Effector memory CD8-positive, alpha-beta T cell (primary cell): Measurements from ENCODE around the gene FBXO31.

Experiments used
- ATAC-seq: fragments of 150-1000 bp; cut with Tn5 transposase; replicated peaks from 2 replicates; pipeline ENCODE4 v1.10.0; 2021; ENCODE audit warnings: mild to moderate bottlenecking, moderate library complexity
- DNase-seq, 3 experiments: peaks; one replicate each; pipeline ENCODE4 v3.0.0; 2021
- H3K27ac Mint-ChIP-seq, 2 donors: one replicate each; pipeline ENCODE4 v1.8.0; 2022; ENCODE audit warnings: mild to moderate bottlenecking in 2 of 2, mixed read lengths in 2 of 2, moderate library complexity in 2 of 2
- H3K27me3 Mint-ChIP-seq, 2 donors: one replicate each; pipeline ENCODE4 v1.8.0; 2022; ENCODE audit warnings: mixed read lengths in 2 of 2
- H3K36me3 Mint-ChIP-seq: one replicate; pipeline ENCODE4 v1.8.0; 2022; ENCODE audit warnings: mild to moderate bottlenecking, moderate library complexity, mixed read lengths; ENCODE audit not compliant: insufficient read depth
- H3K4me1 Mint-ChIP-seq, 2 donors: one replicate each; pipeline ENCODE4 v1.8.0; 2022; ENCODE audit warnings: low read depth in 2 of 2, mixed read lengths in 2 of 2
- H3K4me3 Mint-ChIP-seq, 2 donors: one replicate each; pipeline ENCODE4 v1.8.0; 2022; ENCODE audit warnings: mild to moderate bottlenecking in 2 of 2, mixed read lengths in 2 of 2, moderate library complexity in 2 of 2
- H3K9me3 Mint-ChIP-seq, 2 donors: one replicate each; pipeline ENCODE4 v1.8.0; 2022; ENCODE audit warnings: mixed read lengths in 2 of 2
- total RNA-seq, 9 experiments: gene quantifications; one replicate each; lab custom pipeline; 2026; lab: John Stamatoyannopoulos, UW

The FBXO31 gene, protein sequence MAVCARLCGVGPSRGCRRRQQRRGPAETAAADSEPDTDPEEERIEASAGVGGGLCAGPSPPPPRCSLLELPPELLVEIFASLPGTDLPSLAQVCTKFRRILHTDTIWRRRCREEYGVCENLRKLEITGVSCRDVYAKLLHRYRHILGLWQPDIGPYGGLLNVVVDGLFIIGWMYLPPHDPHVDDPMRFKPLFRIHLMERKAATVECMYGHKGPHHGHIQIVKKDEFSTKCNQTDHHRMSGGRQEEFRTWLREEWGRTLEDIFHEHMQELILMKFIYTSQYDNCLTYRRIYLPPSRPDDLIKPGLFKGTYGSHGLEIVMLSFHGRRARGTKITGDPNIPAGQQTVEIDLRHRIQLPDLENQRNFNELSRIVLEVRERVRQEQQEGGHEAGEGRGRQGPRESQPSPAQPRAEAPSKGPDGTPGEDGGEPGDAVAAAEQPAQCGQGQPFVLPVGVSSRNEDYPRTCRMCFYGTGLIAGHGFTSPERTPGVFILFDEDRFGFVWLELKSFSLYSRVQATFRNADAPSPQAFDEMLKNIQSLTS
- total RNA-seq, result 45.7 to 80.3 (median 62.5) reads per million in 9 experiments

DNA sequence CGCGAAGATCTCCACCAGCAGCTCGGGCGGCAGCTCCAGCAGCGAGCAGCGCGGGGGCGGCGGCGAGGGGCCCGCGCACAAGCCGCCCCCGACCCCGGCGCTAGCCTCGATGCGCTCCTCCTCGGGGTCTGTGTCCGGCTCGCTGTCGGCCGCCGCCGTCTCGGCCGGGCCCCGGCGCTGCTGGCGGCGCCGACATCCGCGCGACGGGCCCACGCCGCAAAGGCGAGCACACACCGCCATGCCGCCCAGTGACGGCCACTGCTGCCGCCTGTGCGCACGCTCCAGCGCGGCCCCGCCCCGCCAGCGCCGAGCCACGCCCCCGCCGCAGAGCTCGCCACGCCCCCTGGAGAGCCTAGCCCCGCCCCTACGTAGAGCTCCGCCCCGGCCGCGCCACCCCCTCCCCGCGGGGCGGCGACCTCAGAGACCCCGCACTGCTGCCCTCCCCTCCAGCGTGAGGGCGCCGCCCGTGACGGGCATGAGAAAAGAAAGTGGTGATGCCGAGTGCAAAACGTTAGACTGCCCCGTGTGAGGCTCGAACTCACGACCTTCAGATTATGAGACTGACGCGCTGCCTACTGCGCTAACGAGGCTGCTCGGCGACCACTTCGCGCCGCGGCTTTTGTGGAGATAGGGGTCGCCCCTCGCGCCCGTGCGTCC is at the start of gene FBXO31:
Gene FBXO31 (minus strand): TSS at position 272 of the 657 bp plus-strand sequence. CDS start 32 bp downstream, at position 240.
- peaks cover 36% of the 10 kb centered on the region for H3K36me3 Mint-ChIP-seq
- peak within 1 kb of the TSS; percentile 92 to 95 for H3K4me3 Mint-ChIP-seq
- no peaks in the 10 kb centered on the region for H3K27me3 Mint-ChIP-seq
- H3K27ac Mint-ChIP-seq, result peak within 1 kb of the TSS; percentile 99 to 100
- ATAC-seq (peak; percentile 60), DNase-seq (peak; percentile 89 to 94 (median 94))
- peaks cover 0 to 1% of the 10 kb centered on the region in 2 donors for H3K9me3 Mint-ChIP-seq
- H3K4me1 Mint-ChIP-seq, result peaks cover 48 to 62% of the 10 kb centered on the region in 2 donors

DNA sequence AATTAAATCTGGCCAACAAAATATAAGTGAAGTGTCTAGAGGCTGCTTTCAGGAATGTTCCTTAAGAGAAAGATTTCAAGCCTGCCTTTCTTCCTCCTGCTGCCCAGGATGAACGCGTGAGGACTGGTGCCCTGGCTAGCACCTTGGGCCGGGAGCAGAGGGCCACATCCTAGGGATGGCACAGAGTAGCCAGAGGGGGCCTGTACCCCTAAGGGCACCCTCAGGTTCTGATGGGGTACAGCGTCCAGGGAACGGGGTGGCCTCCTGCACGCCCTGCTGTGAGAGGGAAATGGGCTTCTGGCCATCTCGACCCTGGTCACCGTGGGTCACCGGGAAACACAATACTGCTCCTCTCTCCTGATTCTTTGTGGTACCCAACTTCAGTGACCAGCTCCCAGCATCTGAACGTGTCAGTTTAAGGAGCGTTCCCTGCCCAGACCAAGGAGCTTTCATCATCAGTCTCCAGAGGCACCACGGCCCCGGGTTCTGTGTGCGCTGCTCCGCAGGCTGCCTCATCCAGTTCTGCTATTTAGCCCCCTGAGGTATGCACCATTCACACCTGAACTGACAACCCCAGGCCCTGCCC is 48.8 kb upstream of the FBXO31 start:
- peaks cover 12 to 13% of the 10 kb centered on the region in 2 donors for H3K4me1 Mint-ChIP-seq
- H3K9me3 Mint-ChIP-seq, result no peaks in the 10 kb centered on the region
- ATAC-seq (no peak), DNase-seq (no peak)
- H3K27me3 Mint-ChIP-seq, result no peaks in the 10 kb centered on the region
- peaks cover 7% of the 10 kb centered on the region for H3K36me3 Mint-ChIP-seq
- H3K4me3 Mint-ChIP-seq, result no peak overlapping the region
- H3K27ac Mint-ChIP-seq, result no peak overlapping the region

DNA sequence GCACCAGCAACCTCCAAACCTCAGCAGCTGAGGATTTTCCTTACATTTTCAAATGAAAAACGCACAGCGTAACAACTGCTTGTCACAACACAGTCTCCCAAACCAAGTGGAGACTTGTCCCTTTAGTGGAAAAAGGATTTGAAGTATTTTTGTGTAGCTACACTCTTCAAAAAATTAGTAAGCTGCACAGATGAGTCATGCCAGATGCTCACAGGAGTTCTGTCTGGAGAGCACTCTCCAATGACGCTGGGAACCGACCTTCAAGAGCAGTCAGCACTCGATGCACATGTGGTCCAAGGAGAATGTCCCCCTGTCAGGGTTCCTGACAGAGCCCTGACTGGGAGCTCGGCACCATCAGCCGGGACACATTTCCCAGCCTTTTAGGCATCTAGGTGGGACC is 48.4 kb upstream of the FBXO31 start:
- no peak for ATAC-seq
- peaks cover 7% of the 10 kb centered on the region for H3K36me3 Mint-ChIP-seq
- no peak overlapping the region for H3K27ac Mint-ChIP-seq
- no peak overlapping the region for H3K4me3 Mint-ChIP-seq
- no peaks in the 10 kb centered on the region for H3K27me3 Mint-ChIP-seq
- no peaks in the 10 kb centered on the region for H3K9me3 Mint-ChIP-seq
- no peak for DNase-seq
- H3K4me1 Mint-ChIP-seq, result peaks cover 12% of the 10 kb centered on the region in 2 donors

DNA sequence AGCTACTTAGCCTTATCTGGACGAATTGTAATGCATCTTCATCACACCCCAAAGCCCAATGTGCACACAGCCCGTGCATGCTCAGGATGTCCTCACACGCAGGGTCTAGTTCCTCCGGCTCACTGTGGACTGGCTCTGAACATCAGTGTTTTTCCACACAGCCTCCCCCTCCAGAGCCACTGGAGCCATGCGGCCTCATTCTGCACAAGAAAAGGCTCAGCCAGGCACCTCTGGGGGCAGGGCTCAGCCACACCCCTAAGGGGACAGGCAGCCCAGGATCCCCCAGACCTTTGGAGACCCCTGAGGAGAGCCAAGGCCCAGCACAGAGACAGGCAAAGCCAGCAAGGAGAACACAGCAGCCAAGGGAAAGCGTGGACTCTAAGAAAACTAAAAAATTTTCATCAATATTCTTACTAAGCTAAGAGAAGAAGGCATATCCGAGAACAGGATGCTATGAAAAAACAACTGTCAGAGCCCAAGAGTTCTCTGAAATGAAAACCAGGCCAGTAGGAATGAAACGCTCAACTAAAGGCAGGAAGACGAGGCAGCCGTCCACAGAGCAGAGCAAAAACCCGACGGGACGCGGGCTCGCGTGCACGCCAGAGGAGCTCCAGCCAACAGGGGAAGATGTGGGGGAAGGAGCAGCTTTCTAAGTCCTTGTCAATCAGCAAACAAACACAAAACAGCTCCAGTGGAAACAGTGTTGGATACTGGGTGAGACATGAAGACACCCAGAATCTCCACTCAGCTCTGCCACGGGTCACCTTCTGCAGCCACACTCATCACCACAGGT is 43.0 kb upstream of the FBXO31 start:
- H3K27me3 Mint-ChIP-seq, result no peaks in the 10 kb centered on the region
- ATAC-seq (no peak), DNase-seq (no peak)
- H3K4me1 Mint-ChIP-seq, result peaks cover 0 to 12% of the 10 kb centered on the region in 2 donors
- H3K36me3 Mint-ChIP-seq, result peaks cover 17% of the 10 kb centered on the region
- no peaks in the 10 kb centered on the region for H3K9me3 Mint-ChIP-seq
- no peak overlapping the region for H3K4me3 Mint-ChIP-seq
- peak overlapping the region in 1 of 2 donors; percentile 23 for H3K27ac Mint-ChIP-seq

DNA sequence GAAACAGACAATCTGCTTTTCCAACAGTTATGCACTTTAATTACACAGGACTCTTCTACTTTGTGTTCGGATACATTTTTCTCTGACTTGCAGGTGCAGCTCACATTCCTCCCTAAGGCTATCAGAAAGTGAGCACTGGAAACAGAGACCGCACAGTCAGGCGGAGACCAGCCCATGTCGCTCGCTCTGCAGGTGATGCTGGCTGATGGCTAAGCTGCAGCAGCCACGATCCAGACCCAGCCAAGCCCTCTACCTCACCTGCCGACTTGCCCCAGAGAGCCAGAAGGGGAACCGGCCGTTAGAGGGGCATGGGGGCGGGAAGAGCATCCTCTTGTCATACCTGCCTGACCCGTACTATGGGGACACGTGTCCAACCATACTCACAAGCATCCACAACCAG is 42.4 kb upstream of the FBXO31 start:
- Mint-ChIP-seq H3K9me3 (no peaks in the 10 kb centered on the region), H3K4me1 (peaks cover 0 to 12% of the 10 kb centered on the region in 2 donors), H3K27me3 (no peaks in the 10 kb centered on the region), H3K27ac (peak overlapping the region in 1 of 2 donors; percentile 23), H3K36me3 (peaks cover 17% of the 10 kb centered on the region), H3K4me3 (no peak overlapping the region)
- no peak for ATAC-seq
- DNase-seq, result no peak

DNA sequence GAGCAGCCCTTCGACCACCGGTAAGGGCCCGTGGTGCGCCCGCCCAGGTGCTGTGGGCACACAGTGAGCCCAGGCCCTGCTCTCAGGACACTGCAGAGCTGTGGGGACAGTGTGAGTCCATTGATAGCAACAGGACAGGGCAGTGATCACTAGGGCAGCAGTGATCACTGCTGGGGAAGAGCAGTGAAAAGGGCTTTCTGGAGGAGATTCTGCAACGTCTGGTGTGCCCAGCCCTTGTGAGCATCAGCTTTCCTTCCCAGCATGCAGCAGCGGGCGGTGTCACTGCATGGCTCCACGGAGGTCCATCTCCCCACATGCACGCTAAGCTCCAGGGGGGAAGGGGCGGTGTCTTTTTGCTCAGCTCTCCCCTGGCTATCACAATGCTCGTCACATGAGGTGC is 40.7 kb upstream of the FBXO31 start:
- ATAC-seq, result no peak
- no peak overlapping the region for H3K4me3 Mint-ChIP-seq
- H3K36me3 Mint-ChIP-seq, result peaks cover 22% of the 10 kb centered on the region
- H3K27ac Mint-ChIP-seq, result no peak overlapping the region
- H3K4me1 Mint-ChIP-seq, result peaks cover 0 to 11% of the 10 kb centered on the region in 2 donors
- H3K27me3 Mint-ChIP-seq, result no peaks in the 10 kb centered on the region
- no peaks in the 10 kb centered on the region for H3K9me3 Mint-ChIP-seq
- DNase-seq, result no peak

DNA sequence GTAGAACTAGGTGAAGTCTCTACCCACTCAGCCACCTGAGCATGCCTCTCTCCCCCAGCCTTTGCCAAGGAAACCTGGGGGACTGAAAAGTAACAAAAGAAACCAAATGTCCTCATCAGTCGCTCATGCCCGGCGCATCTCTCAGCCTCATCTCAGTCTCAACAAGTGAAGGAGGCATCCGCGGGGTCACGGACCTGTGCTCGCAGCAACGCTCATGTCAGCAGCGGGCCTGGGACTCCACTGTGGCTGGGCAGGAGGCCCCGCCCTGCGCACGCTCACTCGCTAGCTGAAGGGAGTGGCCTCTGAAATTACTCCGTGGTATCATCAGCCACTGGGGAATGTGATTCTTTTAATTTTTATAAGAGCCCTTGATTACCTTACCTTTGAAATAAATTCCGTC is 39.9 kb upstream of the FBXO31 start:
- H3K4me3 Mint-ChIP-seq, result no peak overlapping the region
- no peaks in the 10 kb centered on the region for H3K9me3 Mint-ChIP-seq
- no peak overlapping the region for H3K27ac Mint-ChIP-seq
- no peak for ATAC-seq
- no peaks in the 10 kb centered on the region for H3K27me3 Mint-ChIP-seq
- no peak for DNase-seq
- peaks cover 27% of the 10 kb centered on the region for H3K36me3 Mint-ChIP-seq
- peaks cover 0 to 9% of the 10 kb centered on the region in 2 donors for H3K4me1 Mint-ChIP-seq

DNA sequence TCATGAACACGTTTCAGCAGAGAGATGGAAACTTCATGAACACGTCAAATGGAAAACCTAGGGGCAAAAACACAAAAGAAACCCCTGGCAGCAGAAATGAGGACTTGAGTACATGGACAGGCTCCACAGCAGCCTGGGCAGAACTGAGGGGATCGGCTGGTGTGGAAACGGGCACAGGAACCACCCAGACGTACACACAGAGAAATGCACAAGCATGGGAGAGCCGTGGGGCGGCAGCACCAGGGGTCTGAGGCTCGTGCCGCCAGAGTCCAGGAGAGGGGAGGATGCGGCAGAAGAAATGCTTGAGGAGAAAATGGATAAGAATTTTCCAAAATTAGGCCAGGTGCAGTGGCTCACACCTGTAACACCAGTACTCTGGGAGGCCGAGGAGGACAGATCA is 38.5 kb upstream of the FBXO31 start:
- no peak for ATAC-seq
- Mint-ChIP-seq H3K27me3 (no peaks in the 10 kb centered on the region), H3K36me3 (peaks cover 24% of the 10 kb centered on the region), H3K4me3 (no peak overlapping the region), H3K4me1 (peaks cover 0 to 9% of the 10 kb centered on the region in 2 donors), H3K9me3 (no peaks in the 10 kb centered on the region), H3K27ac (peak overlapping the region in 1 of 2 donors; percentile 39)
- no peak for DNase-seq

DNA sequence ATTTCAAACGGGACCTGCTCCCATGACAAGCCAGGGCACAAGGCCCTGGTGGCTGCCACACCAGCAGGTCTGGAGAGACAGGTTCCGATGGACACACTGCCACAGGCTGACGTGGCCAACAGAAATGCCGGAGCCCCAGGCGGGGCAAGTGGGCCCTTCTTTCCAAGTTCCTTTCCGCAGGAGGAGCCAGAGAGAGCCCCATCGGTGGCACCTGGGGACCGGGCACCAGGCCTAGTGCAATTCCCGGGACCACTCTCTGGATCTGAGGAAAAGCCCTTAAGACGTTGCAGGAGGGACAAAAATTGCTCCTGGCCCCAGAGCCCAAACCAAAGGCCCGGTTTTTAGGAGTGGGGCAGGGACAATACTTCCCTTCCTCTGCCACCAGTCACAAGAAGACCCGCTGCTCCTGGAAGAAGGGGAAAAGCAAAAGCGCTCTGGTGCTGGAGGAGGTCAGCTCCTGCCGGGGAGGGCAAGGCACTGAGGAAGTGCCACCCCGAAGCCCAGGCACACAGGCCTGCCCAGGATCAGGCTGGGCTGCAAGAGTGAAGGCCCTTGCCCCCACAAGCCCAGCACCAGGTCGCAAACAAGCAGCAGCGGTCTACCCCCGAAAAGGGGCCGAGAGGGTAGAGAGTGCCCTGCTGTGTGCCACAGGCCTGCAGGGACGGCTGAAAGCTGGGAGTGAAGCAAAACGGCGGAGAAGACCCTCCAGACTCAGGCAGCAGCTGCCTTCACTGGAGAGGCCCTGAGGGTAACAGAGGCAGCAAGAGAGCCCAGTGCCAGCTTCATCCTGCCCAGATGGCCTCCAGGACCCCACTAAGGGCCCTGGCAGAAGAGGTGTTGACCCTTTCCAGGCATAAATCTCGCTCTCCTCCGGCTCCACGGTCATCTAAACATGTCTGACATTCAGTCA is 37.7 kb upstream of the FBXO31 start:
- Mint-ChIP-seq H3K36me3 (peaks cover 27% of the 10 kb centered on the region), H3K27ac (peak overlapping the region in 1 of 2 donors; percentile 75), H3K4me1 (peaks cover 0 to 9% of the 10 kb centered on the region in 2 donors)

DNA sequence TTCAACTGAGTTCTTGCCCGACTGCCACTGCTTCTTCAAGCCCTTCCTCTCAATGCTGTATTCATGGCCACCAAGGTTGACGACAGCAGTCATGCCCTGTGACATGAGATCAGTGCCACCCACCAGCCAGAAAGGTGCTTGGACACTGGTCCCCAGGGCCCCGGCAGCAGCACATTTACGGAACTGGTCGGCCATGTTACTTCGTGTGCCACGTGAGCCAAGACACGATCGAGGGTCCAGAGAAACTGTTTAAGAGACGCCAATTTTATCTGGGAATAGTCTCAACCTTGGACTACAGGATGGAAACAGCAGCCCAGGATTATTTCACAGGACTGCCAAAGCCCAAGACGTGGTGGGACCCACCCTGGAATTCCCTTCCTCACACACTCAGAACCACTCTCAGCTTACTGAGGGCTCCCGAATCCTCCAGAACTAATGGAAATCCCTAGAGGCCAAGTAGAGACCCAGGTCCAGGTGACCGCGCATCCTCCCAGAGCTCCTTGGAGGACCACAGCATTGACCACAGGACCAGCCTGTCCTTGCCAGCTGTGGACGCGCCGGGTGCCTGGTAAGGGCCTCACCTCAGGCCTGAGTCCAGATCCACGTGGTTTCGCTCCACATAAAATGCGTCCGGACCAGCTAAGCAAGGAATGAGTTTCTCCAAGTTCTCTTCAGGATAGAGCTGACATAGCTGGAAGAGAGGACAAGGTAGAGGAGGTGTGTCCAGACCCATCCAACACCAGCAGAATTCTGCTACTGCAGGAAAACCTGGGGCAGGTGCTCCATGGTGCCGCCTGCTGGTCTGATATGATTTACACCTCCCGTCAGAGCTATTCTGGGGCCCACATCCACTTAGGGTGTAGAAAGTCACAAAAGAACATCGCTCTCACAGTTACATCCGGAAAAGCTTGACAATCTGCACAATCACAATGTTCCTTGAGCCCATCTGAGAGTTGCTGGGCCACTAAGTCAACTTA is 36.7 kb upstream of the FBXO31 start:
- peaks cover 0 to 6% of the 10 kb centered on the region in 2 donors for H3K4me1 Mint-ChIP-seq
- H3K4me3 Mint-ChIP-seq, result no peak overlapping the region
- peaks cover 33% of the 10 kb centered on the region for H3K36me3 Mint-ChIP-seq
- no peaks in the 10 kb centered on the region for H3K27me3 Mint-ChIP-seq
- no peaks in the 10 kb centered on the region for H3K9me3 Mint-ChIP-seq
- ATAC-seq (no peak), DNase-seq (no peak)
- H3K27ac Mint-ChIP-seq, result no peak overlapping the region

More for the DNA sequence above, 37.7 kb upstream of the FBXO31 start:
- no peak for DNase-seq
- Mint-ChIP-seq H3K27me3 (no peaks in the 10 kb centered on the region), H3K4me3 (no peak overlapping the region), H3K9me3 (no peaks in the 10 kb centered on the region)
- no peak for ATAC-seq

DNA sequence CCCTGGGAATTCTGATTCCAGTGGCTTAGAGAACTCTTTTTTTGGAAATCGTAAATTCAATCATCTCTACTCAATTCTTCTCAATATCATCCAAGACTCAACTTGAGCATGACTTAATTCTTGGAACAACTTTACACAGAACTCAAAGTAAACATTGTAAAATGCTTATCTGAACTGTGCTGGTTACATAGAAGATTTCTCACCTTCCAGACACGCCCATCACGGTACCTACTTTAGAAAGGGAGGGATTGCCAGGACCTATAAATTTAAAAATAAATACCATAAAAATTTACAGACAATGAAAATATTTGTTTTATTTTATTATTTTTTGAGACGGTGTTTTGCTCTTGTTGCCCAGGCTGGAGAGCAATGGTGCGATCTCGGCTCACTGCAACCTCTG is 35.1 kb upstream of the FBXO31 start:
- no peaks in the 10 kb centered on the region for H3K27me3 Mint-ChIP-seq
- H3K4me3 Mint-ChIP-seq, result no peak overlapping the region
- no peaks in the 10 kb centered on the region for H3K9me3 Mint-ChIP-seq
- H3K27ac Mint-ChIP-seq, result no peak overlapping the region
- ATAC-seq, result no peak
- peaks cover 0 to 2% of the 10 kb centered on the region in 2 donors for H3K4me1 Mint-ChIP-seq
- DNase-seq, result no peak
- peaks cover 29% of the 10 kb centered on the region for H3K36me3 Mint-ChIP-seq
